GM19240 (cell line): ENCODE results near the gene CD58.
"Not testable (repeated sequence)": the region's sequence is repeated elsewhere in the genome, so short reads cannot be mapped to it uniquely, and the experiment has no call there.

ENCODE experiments used
- DNase-seq: peaks from one replicate; pipeline ENCODE4 v3.0.0; 2011; ENCODE audit warnings: low spot score; ENCODE audit not compliant: insufficient read length

Gene CD58, protein sequence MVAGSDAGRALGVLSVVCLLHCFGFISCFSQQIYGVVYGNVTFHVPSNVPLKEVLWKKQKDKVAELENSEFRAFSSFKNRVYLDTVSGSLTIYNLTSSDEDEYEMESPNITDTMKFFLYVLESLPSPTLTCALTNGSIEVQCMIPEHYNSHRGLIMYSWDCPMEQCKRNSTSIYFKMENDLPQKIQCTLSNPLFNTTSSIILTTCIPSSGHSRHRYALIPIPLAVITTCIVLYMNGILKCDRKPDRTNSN

DNA sequence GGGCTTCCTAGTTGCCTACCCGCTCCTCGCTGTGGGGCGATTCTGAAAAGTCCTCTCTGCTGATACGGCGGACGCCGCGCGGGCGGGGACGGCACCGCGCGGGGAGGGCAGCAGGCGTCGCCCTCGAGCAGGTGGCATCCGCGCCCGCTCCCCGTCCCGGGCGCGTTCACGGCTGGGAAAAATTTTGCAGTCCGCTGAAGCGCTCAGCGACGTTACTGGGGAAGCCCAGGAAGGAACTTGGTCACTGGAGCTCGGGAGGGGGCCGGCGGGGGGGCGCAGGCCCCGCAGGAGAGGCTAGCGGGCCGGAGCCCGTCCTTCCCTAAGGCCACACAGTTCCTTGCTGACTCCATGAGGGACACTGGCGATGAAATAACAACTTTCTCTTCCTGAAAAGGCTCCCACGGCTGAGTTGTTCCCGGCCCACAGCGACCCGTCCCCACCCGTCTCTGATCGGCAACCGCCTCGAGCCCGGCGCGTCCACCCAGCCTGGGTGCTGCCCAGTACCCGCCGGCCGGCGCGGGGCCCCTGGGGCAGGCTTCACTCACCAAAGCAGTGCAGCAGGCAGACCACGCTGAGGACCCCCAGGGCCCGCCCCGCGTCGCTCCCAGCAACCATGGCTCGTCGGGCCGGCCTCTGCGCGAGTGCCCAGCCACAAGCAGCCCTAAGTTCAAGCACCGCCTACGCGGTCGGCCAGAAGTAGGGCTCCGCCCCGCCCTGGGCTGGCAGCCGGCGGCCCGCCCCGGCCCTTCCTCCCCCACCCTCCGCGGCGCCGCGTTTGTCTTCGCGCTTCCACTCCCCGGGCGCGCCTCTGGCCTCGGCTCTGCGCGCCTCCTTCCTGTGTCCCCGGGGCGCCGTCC is at the start of gene CD58:
Gene CD58 (minus strand): TSS at position 669 of the 857 bp plus-strand sequence. CDS start 54 bp downstream, at position 615.
- peak; percentile 51 for DNase-seq

DNA sequence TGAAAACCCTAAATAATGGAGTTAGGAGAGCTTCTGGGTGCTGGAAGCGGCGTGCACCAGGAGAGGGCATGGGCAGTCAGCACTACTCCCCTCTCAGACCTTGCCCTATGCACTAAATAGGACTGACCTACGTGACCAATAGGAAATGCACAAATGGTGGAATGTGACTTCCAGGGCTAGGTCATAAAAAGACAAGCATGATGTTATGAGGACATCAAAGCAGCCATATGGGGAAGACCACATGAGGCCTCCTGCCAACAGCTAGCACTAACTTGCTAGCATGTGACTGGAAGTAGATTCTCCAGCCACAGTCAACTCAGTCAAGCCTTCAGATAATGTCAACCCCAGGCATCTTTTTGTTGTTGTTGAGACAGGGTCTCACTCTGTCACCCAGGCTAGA is 49.6 kb upstream of the CD58 start:
- not testable (repeated sequence) for DNase-seq

DNA sequence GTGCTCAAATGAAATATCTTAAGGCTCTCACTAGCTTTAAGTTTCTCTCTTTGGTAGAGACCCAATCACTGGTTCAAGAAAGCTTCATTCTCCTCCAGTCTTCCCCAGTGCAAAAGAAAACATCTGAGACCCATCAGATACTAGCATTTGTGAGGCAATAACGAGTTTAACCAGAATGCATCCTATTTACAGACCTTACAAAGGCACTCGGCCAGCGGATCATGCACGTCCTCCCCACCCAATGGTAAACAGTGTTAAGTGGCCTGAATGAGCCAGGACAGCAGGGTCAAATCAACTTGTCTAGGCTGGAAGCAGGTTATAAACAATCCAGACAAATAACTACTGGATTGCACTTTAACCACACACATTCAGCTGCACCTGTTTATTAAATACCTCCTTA is 48.3 kb upstream of the CD58 start:
- not testable (repeated sequence) for DNase-seq

DNA sequence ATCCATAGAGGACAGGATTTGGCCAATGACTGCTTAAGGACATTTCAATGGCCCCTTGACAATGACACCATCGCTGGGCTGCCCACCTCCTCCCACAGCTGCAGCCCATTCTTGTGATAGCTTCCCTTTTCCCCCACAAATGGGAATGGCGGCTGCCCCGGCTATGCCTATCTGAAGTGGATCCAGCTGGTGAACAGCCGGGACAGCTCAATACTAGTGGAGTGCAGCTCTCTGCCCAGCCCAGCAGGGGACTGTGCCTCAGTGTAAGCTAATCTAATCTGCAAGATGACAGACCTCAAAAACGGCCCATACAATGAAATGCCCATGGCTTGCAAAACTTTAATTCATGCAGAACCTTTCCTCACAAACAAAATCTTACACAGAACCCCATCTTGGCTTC is 47.0 kb upstream of the CD58 start:
- not testable (repeated sequence) for DNase-seq

DNA sequence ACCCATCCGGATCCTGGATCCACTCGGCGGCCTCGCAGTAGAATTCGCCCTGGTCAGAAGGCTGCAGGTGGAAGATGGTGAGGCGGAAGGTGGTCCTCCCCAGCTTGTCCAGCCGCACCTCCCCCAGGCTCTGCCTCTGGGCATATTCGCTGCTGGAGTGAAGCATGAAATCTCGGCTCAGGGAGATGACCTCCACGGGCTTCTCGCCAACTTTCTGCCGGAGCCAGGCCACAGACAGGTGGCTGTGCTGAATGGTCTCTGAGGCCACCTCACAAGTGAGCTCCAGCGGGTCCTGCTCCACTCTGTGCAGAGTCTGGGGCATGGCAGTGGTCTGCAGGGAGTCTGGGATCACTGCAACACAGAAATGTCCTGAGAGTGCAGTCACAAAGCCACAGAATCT is 43.0 kb upstream of the CD58 start:
- DNase-seq = not testable (repeated sequence)

DNA sequence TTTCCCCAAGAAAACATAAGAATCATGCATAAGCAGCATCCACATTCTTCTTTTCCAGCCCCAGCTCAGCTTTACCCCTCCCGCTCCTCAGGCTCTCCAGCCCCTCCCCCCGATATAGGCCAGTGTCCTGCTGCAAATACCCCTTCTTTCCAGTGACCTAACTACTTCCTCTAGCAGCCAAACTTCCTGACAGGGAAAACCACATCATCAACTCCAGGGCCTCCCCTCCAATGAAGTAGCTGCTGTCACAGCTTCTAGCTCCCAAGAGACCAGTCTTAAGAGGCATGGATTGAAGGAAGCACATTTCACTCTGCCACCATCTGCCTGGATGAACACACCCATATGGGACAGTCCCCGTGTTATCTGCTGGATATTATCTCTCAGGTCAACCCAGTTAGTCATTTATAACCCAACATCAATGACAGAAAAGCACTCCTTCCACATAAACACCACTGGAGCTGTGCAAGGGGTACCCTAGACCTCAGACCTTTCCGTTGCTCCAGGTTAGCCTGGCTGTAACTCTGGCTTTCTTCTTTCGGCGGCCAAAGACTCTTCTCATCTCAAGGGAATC is 39.1 kb upstream of the CD58 start:
- DNase-seq = not testable (repeated sequence)

DNA sequence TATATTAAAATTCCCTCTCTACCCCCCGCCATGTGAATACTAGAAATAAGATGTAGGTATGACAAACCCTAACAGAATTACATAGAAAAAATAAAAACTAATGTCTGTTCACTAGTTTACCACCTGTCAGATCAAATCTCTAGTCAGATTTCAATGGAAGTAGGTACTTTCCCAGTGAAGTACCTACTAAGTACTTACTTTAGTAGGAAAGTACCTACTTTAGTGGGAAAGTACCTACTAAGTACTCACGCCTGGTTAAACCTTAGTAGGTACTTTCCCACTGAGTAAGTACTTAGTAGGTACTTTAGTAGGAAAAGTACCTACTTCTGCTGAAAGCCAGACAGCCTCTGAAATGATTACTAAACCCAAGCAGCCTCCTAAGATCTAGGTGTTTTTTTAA is 38.0 kb upstream of the CD58 start:
- DNase-seq = not testable (repeated sequence)

DNA sequence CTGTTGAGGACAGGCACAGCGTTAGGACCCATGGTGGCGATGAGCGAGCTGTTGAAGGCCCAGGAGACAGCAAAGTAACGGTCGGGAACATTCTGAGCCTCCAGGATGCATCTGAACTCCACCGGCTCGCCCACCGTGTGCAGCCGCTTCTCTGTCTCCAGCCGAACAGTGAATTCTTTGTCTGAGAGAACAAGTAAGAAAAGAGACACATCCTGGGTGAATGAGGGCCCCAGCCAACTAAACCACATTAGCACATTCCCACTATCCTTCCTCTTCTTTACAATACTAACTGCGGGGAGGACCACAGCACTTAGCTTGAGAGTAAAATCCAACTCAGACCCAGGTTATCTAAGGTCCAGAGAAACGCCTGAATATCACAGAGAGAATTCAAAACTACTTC is 37.3 kb upstream of the CD58 start:
- DNase-seq = not testable (repeated sequence)

DNA sequence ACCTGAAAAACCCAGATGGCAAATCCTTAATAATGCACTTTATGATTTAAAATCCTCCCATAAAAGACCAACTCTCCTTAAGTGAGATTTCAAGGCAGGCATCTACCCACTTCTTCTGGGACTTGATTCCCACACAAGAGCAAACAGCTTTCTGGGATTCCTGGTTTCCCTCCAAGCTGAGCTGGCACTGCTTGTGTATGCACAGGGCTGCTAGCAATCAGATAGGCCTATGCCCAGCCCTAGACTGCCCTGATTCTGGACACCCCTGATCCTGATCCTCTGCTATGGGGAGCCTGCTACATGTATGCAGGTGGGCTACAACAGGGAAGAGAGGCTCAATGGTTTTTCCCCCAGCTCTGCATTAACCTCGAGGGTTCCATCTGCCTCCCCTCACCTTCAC is 36.6 kb upstream of the CD58 start:
- not testable (repeated sequence) for DNase-seq

DNA sequence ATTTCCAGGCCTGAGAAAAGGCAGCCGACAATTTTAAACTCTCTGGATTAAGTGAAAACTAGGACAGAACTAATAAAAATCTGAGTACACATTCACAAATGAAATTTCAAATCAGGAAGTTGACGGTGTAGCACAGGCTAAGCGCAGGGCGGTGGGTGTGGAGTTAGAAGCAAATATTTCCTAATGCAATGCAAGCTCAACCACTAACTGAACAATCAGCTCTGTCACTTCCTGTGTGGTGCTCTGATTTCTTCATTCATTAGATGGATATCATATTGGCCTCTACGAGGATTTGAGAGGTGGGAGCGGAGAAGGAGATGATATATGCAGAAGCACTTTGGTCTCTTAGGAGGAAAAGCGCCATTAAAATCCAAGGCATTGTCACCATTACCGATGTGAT is 35.2 kb upstream of the CD58 start:
- DNase-seq = not testable (repeated sequence)

DNA sequence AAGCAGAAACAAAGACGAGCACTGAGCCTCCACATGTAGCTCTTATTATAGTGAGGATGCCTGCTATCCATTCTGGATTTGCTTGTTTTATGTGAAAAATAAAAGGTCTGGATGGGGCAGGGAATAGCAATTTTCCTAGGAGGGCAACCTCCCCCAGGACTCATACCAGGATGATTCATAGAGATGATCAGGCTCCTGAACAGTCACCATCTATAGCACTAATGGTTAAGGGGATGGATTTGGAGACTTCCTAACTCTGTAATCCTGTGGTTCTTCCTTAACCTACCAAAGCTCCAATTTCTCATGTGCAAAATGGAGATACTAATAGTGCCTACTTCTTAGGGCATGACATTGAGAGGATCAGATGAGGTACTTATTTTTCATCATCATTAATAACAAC is 34.5 kb upstream of the CD58 start:
- no peak for DNase-seq

DNA sequence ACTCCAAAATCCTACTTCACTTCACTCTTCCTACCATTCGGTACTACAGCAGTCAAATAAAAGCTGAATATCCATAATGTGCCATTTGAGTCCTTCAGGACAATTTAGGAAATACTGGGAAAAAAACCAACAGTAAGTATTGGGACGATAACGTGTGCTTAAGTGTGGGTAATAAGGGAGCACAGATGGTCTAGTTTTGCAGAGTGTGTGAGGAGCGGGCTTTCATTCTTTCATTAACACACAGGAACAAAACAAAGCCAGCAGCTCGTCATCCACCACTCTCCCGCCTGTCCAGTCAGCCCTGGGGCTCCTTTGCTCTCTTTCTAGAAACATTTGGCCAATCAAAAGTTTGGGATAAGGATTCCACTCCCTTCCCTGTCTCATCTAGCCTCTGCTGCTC is 33.6 kb upstream of the CD58 start:
- not testable (repeated sequence) for DNase-seq

DNA sequence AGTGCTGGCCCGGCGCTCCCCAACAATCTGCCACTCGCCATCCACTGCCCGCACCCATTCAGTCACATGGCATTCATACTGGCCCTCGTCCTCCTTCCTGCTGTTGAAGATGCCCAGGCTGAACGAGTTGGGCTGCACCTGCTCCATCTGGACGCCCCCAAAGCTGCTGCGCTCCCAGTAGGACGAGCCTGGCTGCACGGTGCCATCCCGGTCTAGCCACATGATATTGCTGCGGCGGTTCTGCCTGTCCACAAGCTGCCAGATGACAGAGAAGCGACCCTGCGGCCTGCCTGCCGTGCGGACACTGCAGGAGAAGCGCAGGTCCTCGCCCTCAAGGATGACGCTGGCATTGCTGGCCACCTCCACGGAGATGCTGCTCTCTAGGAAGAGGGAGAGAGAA is 32.8 kb upstream of the CD58 start:
- DNase-seq = not testable (repeated sequence)

DNA sequence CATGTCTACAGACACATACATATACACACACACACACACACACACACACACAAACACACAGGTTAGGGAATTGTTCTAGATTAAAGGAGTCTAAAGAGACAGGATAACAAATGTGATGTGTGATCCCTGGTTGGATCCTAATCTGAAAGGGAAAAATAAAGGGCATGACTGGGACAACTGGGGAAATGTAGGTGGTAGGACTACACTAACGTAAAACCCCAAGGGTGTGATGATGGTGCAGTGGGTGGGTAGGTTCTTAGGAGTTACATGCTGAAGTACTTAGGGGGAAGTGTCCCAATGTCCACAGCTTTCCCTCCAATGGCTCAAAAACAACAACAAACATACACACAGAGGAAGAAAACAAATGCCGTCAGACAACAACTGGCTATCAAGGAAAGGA is 28.5 kb upstream of the CD58 start:
- DNase-seq = not testable (repeated sequence)

DNA sequence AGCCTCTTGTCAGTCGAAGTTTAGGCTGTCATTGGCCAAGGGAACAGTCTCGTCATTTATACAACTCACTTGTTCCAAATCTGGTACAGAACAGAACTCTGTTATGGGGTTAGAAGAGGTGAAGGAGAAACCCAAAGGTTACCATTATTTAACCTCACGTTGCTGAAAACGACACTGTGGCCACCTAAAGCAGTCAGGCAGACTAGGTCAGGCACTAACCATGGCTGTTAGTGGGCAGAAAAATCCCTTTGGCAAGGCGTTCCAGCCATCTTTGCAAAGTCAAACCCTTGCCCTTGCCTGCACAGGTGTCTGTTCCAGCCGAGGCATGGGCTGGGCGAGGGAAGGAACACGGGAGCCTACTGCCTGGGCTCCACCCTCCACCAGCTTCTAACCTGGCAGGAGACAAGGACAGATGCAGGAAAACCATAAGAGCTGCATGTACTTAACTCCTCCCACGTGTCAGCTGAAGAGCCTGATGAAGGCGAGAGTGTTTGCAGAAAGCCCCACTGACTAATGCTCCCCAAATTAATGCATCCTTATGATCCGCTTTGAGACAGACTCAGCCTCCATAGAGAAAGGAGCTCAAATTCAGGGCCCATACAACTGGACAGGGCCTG is 27.7 kb upstream of the CD58 start:
- not testable (repeated sequence) for DNase-seq

DNA sequence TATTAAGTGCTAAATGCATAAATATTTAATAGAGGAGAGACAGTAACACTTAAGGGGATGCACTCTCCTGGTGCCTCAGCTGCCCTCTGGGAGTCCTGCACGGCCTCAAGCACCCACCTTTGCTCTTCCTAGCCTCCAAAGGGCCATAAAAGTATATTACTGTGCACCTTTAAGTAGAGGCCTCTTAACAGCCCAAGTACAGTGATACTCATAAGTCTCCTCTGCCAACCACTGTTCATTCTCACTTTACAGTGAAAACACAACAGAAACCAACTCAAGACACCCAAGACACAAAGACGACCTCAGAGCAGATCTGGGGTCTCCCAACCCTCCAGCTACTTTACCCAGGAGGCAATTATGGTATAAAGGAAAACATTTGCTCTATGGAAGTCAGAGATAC is 26.6 kb upstream of the CD58 start:
- DNase-seq = not testable (repeated sequence)

DNA sequence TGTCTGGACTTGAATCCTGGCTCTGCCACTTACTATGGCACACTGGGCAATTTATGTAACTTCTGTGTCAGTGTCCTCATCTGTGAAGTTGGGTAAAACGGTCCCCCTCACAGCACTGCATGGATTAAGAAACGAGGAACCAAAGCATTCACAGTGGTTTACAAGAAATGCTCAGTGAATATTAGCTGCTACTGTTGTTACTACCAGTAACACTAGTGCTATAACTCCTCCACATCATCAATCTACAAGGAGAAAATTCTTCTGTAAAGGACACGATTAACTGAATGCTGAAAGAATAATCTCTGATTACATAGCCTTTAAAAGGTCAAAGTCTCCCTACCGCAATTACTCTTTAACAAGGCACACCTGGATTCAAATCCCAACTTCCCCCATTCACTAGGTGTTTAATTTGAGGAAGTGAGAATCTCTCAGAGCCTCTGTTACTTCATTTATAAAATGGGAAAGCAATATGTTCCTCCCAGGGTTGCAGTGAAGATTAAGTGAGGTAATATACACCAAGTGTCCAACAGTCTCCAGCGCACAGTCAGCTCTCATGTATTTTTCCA is 26.0 kb upstream of the CD58 start:
- not testable (repeated sequence) for DNase-seq

DNA sequence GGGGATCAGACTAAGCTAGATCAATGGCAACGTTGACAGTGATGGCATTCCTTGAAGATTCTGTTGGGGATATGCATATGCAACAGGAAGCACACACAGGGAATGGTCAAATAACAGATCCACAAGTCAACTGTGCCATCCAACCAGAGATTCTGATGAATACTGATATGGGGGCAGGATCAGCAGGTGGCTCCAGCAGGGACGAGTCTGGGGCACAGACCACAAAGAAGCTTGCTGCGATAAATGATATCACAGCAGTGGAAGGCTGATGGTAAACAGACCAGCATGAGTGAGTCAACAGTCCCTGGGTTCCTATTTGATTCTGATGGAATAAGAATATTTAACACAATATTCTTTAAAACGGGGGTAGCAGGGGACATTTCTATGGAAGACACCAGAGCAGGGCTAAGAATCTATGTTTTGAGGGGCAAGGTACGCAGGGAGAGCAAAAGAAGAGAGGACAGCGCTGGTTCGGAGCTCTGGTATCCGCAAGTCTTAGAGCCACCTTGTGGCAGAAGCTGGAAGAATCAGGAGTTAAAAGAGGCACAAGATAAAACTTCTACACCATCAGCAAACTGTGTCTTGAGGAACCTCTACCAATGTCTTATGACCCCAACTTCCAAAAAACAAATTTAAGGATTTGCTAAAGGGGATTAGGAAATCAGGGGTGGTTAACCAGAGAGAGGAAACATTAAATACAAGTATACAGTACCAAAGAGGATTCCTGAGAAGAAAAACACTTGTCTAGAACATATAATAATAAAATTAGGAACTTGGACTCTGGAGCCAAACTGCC is 25.3 kb upstream of the CD58 start:
- DNase-seq = not testable (repeated sequence)

DNA sequence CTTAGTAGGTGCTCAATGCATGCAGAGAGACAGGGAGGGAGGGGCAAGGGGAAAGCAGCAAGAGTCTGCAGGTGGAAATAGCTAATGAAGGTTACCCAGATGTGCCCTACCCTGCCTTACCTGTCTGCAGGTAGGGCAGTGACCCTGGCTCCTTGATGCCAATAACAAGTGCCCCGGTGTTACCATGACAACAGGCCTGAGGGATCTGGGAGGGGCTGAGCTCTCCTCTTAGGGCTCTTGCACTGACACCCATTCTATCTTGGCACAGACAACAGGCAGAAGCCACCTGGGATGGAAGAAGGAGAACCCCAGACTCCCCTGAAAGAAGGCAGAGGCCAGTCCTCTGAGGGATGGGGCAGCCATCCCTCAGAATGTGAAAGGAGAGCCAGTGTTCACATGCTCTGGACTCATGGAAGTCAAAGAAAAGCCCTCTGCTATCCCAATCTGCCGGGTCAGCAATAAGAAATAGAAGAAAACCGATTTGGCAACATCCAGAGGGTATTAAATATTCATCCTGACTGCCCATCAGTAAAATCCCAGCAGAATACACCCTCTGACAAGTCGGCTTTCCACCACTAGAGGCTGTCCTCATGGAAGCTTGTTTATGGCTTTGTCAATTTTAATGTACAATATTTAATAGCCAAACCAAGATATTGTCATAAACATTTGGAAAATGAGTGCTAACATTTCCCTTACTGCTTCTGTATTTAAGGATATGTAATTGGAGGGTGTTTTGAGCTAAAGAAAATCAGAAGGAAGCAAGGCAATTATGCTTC is 24.4 kb upstream of the CD58 start:
- DNase-seq = not testable (repeated sequence)

DNA sequence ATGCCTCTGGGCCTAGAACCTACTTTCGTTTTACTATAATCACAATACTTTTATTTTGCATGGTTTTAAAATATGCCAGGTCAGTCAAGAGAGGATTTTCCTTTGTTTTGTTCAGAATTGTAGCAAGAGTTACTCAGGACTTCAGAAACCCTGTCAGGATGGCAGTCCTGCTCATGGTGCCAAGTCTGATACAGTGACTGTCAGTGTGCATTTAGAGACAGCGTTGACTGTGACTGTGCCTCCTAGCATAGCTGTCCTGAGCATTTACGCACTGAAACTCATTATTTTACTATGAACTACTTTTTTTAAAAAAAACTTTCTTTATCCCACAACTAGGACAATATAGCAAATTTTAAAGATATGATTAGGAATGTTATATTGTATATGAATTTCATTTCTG is 23.2 kb upstream of the CD58 start:
- DNase-seq = not testable (repeated sequence)
